ENCODE results near the gene KLF6. TPM values are rescaled to one million over a fixed set of nuclear protein-coding genes. Genes with fewer than 3 reads are reported as not detected.

The KLF6 gene
- total and polyA plus RNA-seq, 2 donors (not counting 1 experiment from before 2014, with no cell fraction given) = 175 to 921 TPM

DNA sequence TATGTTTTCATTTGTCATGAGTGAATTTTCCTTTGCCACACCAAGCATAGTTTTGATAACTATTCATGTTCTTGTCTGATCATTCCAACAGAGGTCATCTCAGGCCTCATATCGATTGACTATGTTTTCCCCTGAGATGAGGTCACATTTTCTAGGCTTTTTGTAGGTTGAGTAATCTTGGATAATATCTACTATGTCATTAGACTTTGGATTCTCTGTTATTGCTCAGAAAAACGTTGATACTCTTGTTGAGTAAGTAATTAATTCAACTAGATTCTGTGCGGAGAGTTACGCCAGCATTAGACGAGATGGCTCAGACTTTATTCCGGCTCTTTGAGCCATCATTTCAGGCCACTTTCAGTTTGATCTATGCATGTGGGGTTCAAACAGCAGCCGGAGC lies 57.7 kb downstream of the KLF6 start:
- CTCF ChIA-PET = interaction anchor here (1.3 kb wide), 1 partner anchor 47 kb away, joined by 3 read pairs; no protein-coding TSS in a partner anchor
- no peaks in the 10 kb centered on the region for H3K27me3 ChIP-seq (replicated peaks in 1 of 4; ENCODE audit: control extremely low read depth in 1 of 4, control insufficient read depth in 3 of 4, insufficient read depth in 4 of 4, low read length in 3 of 4)

More for the DNA sequence above, 57.7 kb downstream of the KLF6 start:
- H3K9me3 Mint-ChIP-seq (ENCODE audit: insufficient read depth) = peaks cover 3% of the 10 kb centered on the region
- no peak overlapping the region for H2AFZ ChIP-seq (ENCODE audit: insufficient read depth, low read depth, low read length, poor library complexity, severe bottlenecking)
- no peak overlapping the region for H3K4me3 ChIP-seq (ENCODE audit: control extremely low read depth in 1 of 5, extremely low read depth in 1 of 5, insufficient read depth in 1 of 5, low read depth in 2 of 5, low read length in 4 of 5)
- no peak overlapping the region for H3K9ac ChIP-seq (ENCODE audit: low read length)
- WGBS (ENCODE audit: insufficient coverage) = 86% methylated on average over 5 of the region's 7 CpGs
- H3K4me1 Mint-ChIP-seq = no peaks in the 10 kb centered on the region
- no peaks in the 10 kb centered on the region for H3K36me3 ChIP-seq (replicated peaks in 1 of 2; ENCODE audit: control extremely low read depth in 1 of 2, control insufficient read depth in 1 of 2, extremely low read depth in 1 of 2, insufficient read depth in 2 of 2, low read length in 1 of 2)
- H3K27ac ChIP-seq (ENCODE audit: low read length in 2 of 2) = no peak overlapping the region
- POLR2A ChIA-PET = no interaction called here
- intact Hi-C loops (cut with micrococcal nuclease) = no loop called here
- H3K27me3 Mint-ChIP-seq = peaks cover 12% of the 10 kb centered on the region
- peaks cover 0 to 5% (median 0%) of the 10 kb centered on the region in 3 donors for H3K9me3 ChIP-seq (ENCODE audit: control extremely low read depth in 1 of 3, control insufficient read depth in 2 of 3, insufficient read depth in 1 of 3, low read length in 2 of 3)
- TF ChIP-seq, protein P1, sequence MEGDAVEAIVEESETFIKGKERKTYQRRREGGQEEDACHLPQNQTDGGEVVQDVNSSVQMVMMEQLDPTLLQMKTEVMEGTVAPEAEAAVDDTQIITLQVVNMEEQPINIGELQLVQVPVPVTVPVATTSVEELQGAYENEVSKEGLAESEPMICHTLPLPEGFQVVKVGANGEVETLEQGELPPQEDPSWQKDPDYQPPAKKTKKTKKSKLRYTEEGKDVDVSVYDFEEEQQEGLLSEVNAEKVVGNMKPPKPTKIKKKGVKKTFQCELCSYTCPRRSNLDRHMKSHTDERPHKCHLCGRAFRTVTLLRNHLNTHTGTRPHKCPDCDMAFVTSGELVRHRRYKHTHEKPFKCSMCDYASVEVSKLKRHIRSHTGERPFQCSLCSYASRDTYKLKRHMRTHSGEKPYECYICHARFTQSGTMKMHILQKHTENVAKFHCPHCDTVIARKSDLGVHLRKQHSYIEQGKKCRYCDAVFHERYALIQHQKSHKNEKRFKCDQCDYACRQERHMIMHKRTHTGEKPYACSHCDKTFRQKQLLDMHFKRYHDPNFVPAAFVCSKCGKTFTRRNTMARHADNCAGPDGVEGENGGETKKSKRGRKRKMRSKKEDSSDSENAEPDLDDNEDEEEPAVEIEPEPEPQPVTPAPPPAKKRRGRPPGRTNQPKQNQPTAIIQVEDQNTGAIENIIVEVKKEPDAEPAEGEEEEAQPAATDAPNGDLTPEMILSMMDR (IDR thresholded peaks at IDR 0.05) = no peak
- TF ChIP-seq EZH2 (IDR thresholded peaks at IDR 0.05; ENCODE audit: borderline replicate concordance, insufficient read depth, low read depth, low read length, poor library complexity, severe bottlenecking) = no peak
- no peak overlapping the region for H3K4me2 ChIP-seq (replicated peaks; ENCODE audit: low read depth, low read length, poor library complexity, severe bottlenecking)
- H4K20me1 ChIP-seq (ENCODE audit: control insufficient read depth, insufficient read depth, low read length, poor library complexity, severe bottlenecking) = no peaks in the 10 kb centered on the region
- H3K4me3 Mint-ChIP-seq = no peak overlapping the region
- no peak for ATAC-seq (ENCODE audit: low read depth)
- no peaks in the 10 kb centered on the region for H3K4me1 ChIP-seq (ENCODE audit: control insufficient read depth in 2 of 2, insufficient read depth in 2 of 2, low read length in 2 of 2)
- no peak for DNase-seq
- H3K27ac Mint-ChIP-seq = no peak overlapping the region
- no peaks in the 10 kb centered on the region for H3K79me2 ChIP-seq (ENCODE audit: control insufficient read depth, insufficient read depth, low read length)
